NT2/D1 (cell line): ENCODE results near the gene ASB3.
"Not testable (repeated sequence)": the region's sequence is repeated elsewhere in the genome, so short reads cannot be mapped to it uniquely, and the experiment has no call there.

Source experiments
- DNase-seq: peaks from one replicate; pipeline ENCODE4 v3.0.0-alpha.2; 2011; ENCODE audit warnings: low read depth, low spot score
- H3K27me3 ChIP-seq: 2 replicates; pipeline ENCODE4 v1.6.0; 2011; ENCODE audit warnings: mild to moderate bottlenecking; ENCODE audit not compliant: insufficient read length, insufficient read depth
- H3K36me3 ChIP-seq: 2 replicates; pipeline ENCODE4 v1.6.1; 2011; ENCODE audit warnings: mild to moderate bottlenecking, low read length, mixed read lengths; ENCODE audit not compliant: insufficient read depth, insufficient read length
- H3K4me1 ChIP-seq: 2 replicates; pipeline ENCODE4 v1.5.1; 2011; ENCODE audit not compliant: insufficient read depth, insufficient read length
- H3K4me3 ChIP-seq: 2 replicates; pipeline ENCODE4 v1.5.1; 2011; ENCODE audit warnings: low read depth; ENCODE audit not compliant: insufficient read length
- H3K9ac ChIP-seq: 2 replicates; pipeline ENCODE4 v1.6.0; 2011; ENCODE audit warnings: low read depth; ENCODE audit not compliant: insufficient read length
- H3K9me3 ChIP-seq: 2 replicates; pipeline ENCODE4 v1.5.1; 2011; ENCODE audit warnings: mild to moderate bottlenecking, low read length; ENCODE audit not compliant: insufficient read depth
- SUZ12 ChIP-seq: IDR thresholded peaks from 2 replicates; pipeline ENCODE4 v1.6.1; 2011; ENCODE audit not compliant: insufficient read length, insufficient read depth; ENCODE audit errors: extremely low read depth
- YY1 ChIP-seq: IDR thresholded peaks from 2 replicates; pipeline ENCODE4 v1.6.1; 2011; ENCODE audit not compliant: insufficient read length, insufficient read depth
- ZNF274 ChIP-seq: IDR thresholded peaks from 2 replicates; pipeline ENCODE4 v1.6.1; 2011; ENCODE audit warnings: mild to moderate bottlenecking, low read depth, low read length

Gene ASB3, protein sequence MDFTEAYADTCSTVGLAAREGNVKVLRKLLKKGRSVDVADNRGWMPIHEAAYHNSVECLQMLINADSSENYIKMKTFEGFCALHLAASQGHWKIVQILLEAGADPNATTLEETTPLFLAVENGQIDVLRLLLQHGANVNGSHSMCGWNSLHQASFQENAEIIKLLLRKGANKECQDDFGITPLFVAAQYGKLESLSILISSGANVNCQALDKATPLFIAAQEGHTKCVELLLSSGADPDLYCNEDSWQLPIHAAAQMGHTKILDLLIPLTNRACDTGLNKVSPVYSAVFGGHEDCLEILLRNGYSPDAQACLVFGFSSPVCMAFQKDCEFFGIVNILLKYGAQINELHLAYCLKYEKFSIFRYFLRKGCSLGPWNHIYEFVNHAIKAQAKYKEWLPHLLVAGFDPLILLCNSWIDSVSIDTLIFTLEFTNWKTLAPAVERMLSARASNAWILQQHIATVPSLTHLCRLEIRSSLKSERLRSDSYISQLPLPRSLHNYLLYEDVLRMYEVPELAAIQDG

DNA sequence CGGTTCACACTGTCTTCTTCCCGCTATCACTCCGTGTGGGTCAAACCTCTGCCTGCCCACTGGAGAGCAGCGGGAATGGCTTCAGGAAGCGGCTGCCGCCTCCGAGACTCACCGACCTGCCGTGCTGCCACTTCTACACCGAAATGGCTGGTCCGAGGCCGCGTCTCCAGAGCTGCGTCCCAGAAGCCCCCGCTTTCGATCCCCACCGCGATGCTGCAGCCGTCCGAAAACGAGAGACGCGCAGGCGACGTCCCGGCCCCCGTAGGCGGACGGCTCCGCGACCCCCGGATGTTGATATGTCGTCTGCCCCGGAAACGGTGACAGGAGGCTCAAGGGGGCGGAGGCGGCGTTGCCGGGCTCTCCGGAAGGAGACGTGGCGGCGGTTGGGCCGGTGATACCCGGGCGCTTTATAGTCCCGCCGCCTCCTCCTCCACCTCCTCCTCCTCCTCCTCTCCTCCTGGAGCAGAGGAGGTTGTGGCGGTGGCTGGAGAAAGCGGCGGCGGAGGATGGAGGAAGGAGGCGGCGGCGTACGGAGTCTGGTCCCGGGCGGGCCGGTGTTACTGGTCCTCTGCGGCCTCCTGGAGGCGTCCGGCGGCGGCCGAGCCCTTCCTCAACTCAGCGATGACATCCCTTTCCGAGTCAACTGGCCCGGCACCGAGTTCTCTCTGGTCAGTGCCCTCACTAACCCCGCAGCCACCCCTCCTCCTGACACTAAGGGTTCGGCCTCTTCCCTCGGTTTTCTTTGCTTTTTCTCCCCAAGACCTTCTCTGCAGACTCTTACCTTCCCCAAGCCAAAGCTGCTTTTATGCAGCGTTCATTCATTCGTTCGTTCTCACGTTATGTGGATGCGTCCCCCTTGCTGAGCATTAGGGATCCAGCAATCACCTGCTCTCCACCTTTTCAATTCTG is at the start of gene ASB3, which contains the start of gene ERLEC1:
TSS of gene ASB3 (minus strand) at position 249 of the 909 bp plus-strand sequence. CDS start 21,381 bp downstream, outside the sequence.
TSS of gene ERLEC1 (plus strand) at position 340 of the 909 bp plus-strand sequence. CDS start at position 507, 167 bp downstream.
- Histone ChIP-seq H3K4me3 (peak within 1 kb of the TSS; percentile 99), H3K4me1 (no peaks in the 10 kb centered on the region), H3K27me3 (no peaks in the 10 kb centered on the region), H3K36me3 (peaks cover 9% of the 10 kb centered on the region), H3K9ac (peak within 1 kb of the TSS; percentile 99), H3K9me3 (no peaks in the 10 kb centered on the region)
- TF ChIP-seq ZNF274, result no peak
- no peak for TF ChIP-seq SUZ12
- TF ChIP-seq YY1, result no peak
- DNase-seq, result peak; percentile 92

DNA sequence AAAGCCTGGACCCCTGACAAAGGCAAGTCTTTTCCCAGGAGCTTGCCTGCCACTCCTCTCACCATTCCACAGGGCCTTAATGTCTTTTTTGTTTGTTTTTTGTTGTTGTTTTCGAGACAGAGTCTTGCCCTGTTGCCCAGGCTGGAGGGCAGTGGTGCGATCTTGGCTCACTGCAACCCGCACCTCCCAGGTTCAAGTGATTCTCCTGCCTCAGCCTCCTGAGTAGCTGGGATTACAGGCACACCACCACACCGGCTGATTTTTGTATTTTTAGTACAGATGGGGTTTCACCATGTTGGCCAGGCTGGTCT is 43.2 kb upstream of the ASB3 start:
- H3K9ac ChIP-seq, H3K4me3 ChIP-seq, H3K9me3 ChIP-seq, H3K27me3 ChIP-seq, DNase-seq, H3K36me3 ChIP-seq, H3K4me1 ChIP-seq: not testable (repeated sequence)

DNA sequence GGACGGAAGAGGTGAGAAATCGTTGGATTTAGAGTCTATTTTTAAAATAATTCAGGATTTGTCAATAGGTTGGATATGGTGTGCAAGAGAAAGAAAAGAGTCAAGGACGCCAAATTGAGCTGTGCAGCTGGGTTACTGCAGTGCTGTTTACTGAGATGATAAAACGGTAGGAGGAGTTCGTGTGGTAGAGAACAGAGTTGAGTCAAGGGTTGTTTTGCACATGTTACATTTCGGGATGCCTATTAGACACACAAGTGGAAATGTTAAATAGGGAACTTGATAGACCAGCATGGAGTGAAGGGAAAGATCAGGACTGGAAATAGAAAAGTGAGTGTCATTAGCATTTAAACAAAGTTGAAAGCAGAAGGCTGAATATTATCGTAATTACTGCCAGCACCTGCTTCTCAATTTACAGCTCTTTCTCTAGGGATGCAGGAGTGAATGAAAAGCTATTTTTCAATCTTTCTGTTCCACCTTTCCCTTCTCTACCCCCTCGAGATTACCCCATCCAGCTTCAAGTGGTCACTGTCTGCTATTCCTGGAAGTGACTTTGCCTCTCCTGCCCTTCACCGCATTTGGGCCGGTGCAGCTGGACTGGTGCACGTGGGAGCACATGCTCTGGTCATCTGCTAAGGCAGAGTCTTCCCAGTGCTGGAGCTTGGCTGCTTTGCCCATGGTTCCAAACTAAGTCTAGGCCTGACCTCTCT is 42.7 kb upstream of the ASB3 start:
- H3K9ac ChIP-seq, result no peak overlapping the region
- H3K4me3 ChIP-seq, result no peak overlapping the region
- H3K36me3 ChIP-seq, result no peaks in the 10 kb centered on the region
- H3K9me3 ChIP-seq, result no peaks in the 10 kb centered on the region
- H3K4me1 ChIP-seq, result no peaks in the 10 kb centered on the region
- TF ChIP-seq SUZ12 (no peak), ZNF274 (no peak), YY1 (no peak)
- no peak for DNase-seq
- H3K27me3 ChIP-seq, result no peaks in the 10 kb centered on the region

GRCh38 chr2:53828331-53828730 is 41.6 kb upstream of the ASB3 start:
- Histone ChIP-seq H3K36me3 (no peaks in the 10 kb centered on the region), H3K4me3 (no peak overlapping the region), H3K27me3 (no peaks in the 10 kb centered on the region), H3K9me3 (no peaks in the 10 kb centered on the region), H3K9ac (no peak overlapping the region), H3K4me1 (no peaks in the 10 kb centered on the region)
- DNase-seq, result no peak
- TF ChIP-seq YY1 (no peak), SUZ12 (no peak), ZNF274 (no peak)

DNA sequence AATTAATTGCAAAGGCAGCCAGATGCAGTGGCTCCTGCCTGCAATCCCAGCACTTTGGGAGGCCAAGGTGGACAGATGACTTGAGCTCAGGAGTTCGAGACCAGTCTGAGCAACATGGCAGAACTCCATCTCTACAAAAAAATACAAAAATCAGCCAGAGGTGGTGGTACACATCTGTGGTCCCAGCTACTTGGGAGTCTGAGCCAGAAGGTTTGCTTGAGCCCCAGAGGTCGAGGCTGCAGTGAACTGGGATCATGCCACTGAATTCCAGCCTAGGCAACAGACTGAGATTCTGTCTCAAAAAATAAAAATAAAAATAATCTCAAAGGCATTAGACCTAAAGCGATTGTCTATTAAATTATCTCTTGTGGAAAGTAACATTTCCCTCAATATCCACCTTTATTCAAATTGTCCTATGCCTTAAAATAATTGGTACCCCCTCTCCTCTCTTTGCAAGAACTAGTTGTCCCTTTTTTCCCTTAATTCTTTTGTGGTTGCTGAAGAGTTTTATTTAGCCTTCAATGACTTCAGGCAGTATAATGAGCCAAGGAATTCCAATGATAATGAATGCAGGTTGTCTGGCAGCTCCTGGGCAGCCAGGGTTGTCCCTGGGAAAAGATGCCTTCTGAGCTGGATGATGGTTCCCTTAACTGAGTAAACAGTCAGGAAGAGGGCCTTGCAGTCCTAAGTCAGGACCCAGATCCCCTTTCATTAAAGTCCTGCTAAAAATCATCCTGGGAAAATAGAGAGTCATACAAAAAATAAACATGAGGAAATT is 40.8 kb upstream of the ASB3 start:
- no peak overlapping the region for H3K4me3 ChIP-seq
- H3K9ac ChIP-seq, result no peak overlapping the region
- H3K36me3 ChIP-seq, result no peaks in the 10 kb centered on the region
- no peak for TF ChIP-seq YY1
- TF ChIP-seq SUZ12, result no peak
- no peak for TF ChIP-seq ZNF274
- no peaks in the 10 kb centered on the region for H3K4me1 ChIP-seq
- no peaks in the 10 kb centered on the region for H3K27me3 ChIP-seq
- H3K9me3 ChIP-seq, result no peaks in the 10 kb centered on the region
- peak; percentile 42 for DNase-seq

- H3K9ac ChIP-seq, result no peak overlapping the region
- H3K36me3 ChIP-seq, result no peaks in the 10 kb centered on the region
- no peak for DNase-seq
- H3K4me1 ChIP-seq, result no peaks in the 10 kb centered on the region
- no peaks in the 10 kb centered on the region for H3K9me3 ChIP-seq
- H3K4me3 ChIP-seq, result no peak overlapping the region
- TF ChIP-seq ZNF274 (no peak), SUZ12 (no peak), YY1 (no peak)
- H3K27me3 ChIP-seq, result no peaks in the 10 kb centered on the region
Observed at GRCh38 chr2:53826587-53827397, 40.0 kb upstream of the ASB3 start.
